Fibroblast of lung (primary cell): ENCODE data around the gene RAB11FIP5.

Source experiments
- EZH2 ChIP-seq: IDR thresholded peaks from 2 replicates; pipeline ENCODE4 v1.5.1; 2012; ENCODE audit warnings: low read length, control low read depth, mild to moderate bottlenecking; ENCODE audit errors: missing control alignments
- TF ChIP-seq, protein P1 (sequence below), 2 donors: IDR thresholded peaks in 1 of 2; conservative IDR thresholded peaks in 1 of 2; 1 replicate in 1 of 2; 2 replicates in 1 of 2; pipeline ENCODE4 v1.5.1; 2011 to 2012; ENCODE audit warnings: low read length in 2 of 2, control low read depth in 1 of 2, inconsistent platforms in 1 of 2, low read depth in 1 of 2, mild to moderate bottlenecking in 1 of 2

DNA sequence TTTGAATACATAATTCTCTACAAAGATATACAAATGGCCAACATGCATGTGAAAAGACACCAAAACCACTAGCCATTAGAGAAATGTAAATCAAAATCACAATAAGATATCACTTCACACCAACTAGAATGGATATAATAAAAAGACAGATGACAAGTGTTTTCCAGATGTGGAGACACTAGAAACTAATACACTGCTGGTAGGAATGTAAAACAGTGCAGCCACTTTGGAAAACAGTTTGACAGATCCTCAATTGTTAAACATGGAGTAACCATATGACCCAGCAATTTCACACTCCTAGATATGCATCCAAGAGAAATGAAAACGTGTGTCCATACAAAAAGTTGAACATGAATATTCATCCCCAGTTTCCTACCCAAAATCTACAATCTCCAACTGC, 9.8 kb upstream of the RAB11FIP5 start:
- TF ChIP-seq, protein P1, sequence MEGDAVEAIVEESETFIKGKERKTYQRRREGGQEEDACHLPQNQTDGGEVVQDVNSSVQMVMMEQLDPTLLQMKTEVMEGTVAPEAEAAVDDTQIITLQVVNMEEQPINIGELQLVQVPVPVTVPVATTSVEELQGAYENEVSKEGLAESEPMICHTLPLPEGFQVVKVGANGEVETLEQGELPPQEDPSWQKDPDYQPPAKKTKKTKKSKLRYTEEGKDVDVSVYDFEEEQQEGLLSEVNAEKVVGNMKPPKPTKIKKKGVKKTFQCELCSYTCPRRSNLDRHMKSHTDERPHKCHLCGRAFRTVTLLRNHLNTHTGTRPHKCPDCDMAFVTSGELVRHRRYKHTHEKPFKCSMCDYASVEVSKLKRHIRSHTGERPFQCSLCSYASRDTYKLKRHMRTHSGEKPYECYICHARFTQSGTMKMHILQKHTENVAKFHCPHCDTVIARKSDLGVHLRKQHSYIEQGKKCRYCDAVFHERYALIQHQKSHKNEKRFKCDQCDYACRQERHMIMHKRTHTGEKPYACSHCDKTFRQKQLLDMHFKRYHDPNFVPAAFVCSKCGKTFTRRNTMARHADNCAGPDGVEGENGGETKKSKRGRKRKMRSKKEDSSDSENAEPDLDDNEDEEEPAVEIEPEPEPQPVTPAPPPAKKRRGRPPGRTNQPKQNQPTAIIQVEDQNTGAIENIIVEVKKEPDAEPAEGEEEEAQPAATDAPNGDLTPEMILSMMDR (conservative IDR thresholded peaks at IDR 0.05 in 1 of 2, IDR thresholded peaks at IDR 0.05 in 1 of 2; ENCODE audit: low read depth in 1 of 2, low read length in 2 of 2) = no peak
- no peak for TF ChIP-seq EZH2
